PC-9 (cell line): Measurements from ENCODE around the gene ZNF844.

ENCODE experiments used
- EZH2 ChIP-seq: fragments of 200-600 bp; sonication (generic); IDR thresholded peaks from 2 replicates; pipeline ENCODE4 v1.8.0; 2017; ENCODE audit warnings: antibody characterized with exemption, low read depth
- TF ChIP-seq, protein P1 (sequence below): fragments of 200-600 bp; sonication (generic); conservative IDR thresholded peaks from 2 replicates; pipeline ENCODE4 v1.6.1; 2017; ENCODE audit warnings: mixed run types, antibody characterized with exemption, mild to moderate bottlenecking, moderate library complexity

- no peak for TF ChIP-seq EZH2
- TF ChIP-seq, protein P1, sequence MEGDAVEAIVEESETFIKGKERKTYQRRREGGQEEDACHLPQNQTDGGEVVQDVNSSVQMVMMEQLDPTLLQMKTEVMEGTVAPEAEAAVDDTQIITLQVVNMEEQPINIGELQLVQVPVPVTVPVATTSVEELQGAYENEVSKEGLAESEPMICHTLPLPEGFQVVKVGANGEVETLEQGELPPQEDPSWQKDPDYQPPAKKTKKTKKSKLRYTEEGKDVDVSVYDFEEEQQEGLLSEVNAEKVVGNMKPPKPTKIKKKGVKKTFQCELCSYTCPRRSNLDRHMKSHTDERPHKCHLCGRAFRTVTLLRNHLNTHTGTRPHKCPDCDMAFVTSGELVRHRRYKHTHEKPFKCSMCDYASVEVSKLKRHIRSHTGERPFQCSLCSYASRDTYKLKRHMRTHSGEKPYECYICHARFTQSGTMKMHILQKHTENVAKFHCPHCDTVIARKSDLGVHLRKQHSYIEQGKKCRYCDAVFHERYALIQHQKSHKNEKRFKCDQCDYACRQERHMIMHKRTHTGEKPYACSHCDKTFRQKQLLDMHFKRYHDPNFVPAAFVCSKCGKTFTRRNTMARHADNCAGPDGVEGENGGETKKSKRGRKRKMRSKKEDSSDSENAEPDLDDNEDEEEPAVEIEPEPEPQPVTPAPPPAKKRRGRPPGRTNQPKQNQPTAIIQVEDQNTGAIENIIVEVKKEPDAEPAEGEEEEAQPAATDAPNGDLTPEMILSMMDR = no peak
These were observed 33.5 kb downstream of the ZNF844 start for GRCh38 chr19:12098040-12098439.
